SK-N-SH (cell line): ENCODE measurements around the gene NDUFAF4.

Source experiments
- CHD2 ChIP-seq: fragments of 150-350 bp; IDR thresholded peaks from 2 replicates; pipeline ENCODE4 v1.6.1; 2018; ENCODE audit warnings: low read length; ENCODE audit not compliant: partially characterized antibody
- CTCF ChIP-seq: fragments of 200-600 bp; sonication (generic); IDR thresholded peaks from 2 replicates; pipeline ENCODE4 v1.6.1; 2017; ENCODE audit warnings: antibody characterized with exemption, mild to moderate bottlenecking, moderate library complexity
- EP300 ChIP-seq, 2 experiments: IDR thresholded peaks; 2 replicates each; pipeline versions ENCODE4 v1.4.0 to v1.6.1; 2012; ENCODE audit warnings: borderline replicate concordance in 1 of 2, low read depth in 1 of 2, low read length in 1 of 2
- GABPA ChIP-seq: IDR thresholded peaks from 2 replicates; pipeline ENCODE4 v1.4.0; 2012; ENCODE audit warnings: low read depth, mild to moderate bottlenecking
- POLR2AphosphoS5 ChIP-seq: IDR thresholded peaks from 2 replicates; pipeline ENCODE4 v1.6.1; 2012; ENCODE audit warnings: low read depth, low read length
- RAD21 ChIP-seq: IDR thresholded peaks from 2 replicates; pipeline ENCODE4 v1.6.1; 2012; ENCODE audit warnings: mild to moderate bottlenecking, low read length
- USF2 ChIP-seq: fragments of 150-350 bp; IDR thresholded peaks from 2 replicates; pipeline ENCODE4 v1.6.1; 2017; ENCODE audit warnings: antibody characterized with exemption, low read length, low read depth, borderline replicate concordance

- TF ChIP-seq CTCF: no peak
- no peak for TF ChIP-seq GABPA
- TF ChIP-seq POLR2AphosphoS5: no peak
- no peak for TF ChIP-seq EP300 (IDR thresholded peaks at IDR 0.05; ENCODE audit: borderline replicate concordance in 1 of 2, low read depth in 1 of 2, low read length in 1 of 2)
- TF ChIP-seq USF2: no peak
- TF ChIP-seq CHD2: no peak
- no peak for TF ChIP-seq RAD21
Observed at GRCh38 chr6:96947055-96947454, 49.4 kb upstream of the NDUFAF4 start.
